Liver (tissue), 3 donors: ENCODE results near the gene ITPK1.

ENCODE experiments used
- ATF3 ChIP-seq: IDR thresholded peaks from 2 replicates; pipeline ENCODE4 v1.6.1; 2016; ENCODE audit warnings: antibody characterized with exemption
- CTCF ChIP-seq: fragments of 150-350 bp; IDR thresholded peaks from 2 replicates; pipeline ENCODE4 v1.5.1; 2017; ENCODE audit warnings: improper control_type of control experiment, low read depth, low read length; ENCODE audit not compliant: missing input control
- EGR1 ChIP-seq, 2 donors: IDR thresholded peaks; 2 replicates each; pipeline ENCODE4 v1.6.1; 2016 to 2018; ENCODE audit warnings: antibody characterized with exemption in 2 of 2, low read depth in 2 of 2
- SP1 ChIP-seq: IDR thresholded peaks from 2 replicates; pipeline ENCODE4 v1.6.1; 2018; ENCODE audit warnings: antibody characterized with exemption, mild to moderate bottlenecking
- TAF1 ChIP-seq: conservative IDR thresholded peaks from 2 replicates; pipeline ENCODE4 v1.6.1; 2016; ENCODE audit warnings: antibody characterized with exemption, mild to moderate bottlenecking
- YY1 ChIP-seq: IDR thresholded peaks from 2 replicates; pipeline ENCODE4 v1.6.1; 2016; ENCODE audit warnings: antibody characterized with exemption, mild to moderate bottlenecking
- donor health status: healthy.
- donor health status: healthy.

DNA sequence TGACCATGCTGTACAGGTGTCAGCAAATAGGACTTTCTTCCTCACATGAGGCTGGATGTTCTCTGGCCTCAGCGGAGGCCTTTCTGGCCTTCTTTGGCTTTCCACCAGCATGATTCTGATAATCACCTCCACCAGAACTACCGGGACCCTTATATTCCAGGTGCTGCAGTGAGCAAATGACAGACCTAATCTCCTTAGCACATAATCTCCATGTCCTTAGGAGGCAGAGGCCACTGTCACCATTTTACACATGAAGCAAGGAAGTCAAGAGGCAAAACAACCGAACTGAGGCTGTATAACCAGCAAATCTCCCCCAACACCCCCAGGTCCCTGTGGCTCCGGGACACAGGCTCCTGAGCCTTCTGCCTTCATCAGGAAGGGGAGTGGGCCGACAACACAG, 91.2 kb downstream of the ITPK1 start:
- TF ChIP-seq TAF1 (no peak), CTCF (no peak), YY1 (no peak), EGR1 (IDR thresholded peaks at IDR 0.05; ENCODE audit: low read depth in 2 of 2) (no peak), ATF3 (no peak), SP1 (no peak)
